ENCODE data around the gene HELB.

The HELB gene

GRCh38 chr12:66269142-66269541 is 33.2 kb upstream of the HELB start:
- no peak overlapping the region for H3K4me3 ChIP-seq (replicated peaks; ENCODE audit: low read depth, low read length)
- no peak for DNase-seq (ENCODE audit: extremely low read depth, low read depth)
- no peak for TF ChIP-seq CTCF (IDR thresholded peaks at IDR 0.05; ENCODE audit: low read depth, low read length, missing control alignments)

GRCh38 chr12:66269757-66270383 is 32.4 kb upstream of the HELB start:
- DNase-seq (ENCODE audit: extremely low read depth, low read depth) = peak; percentile 17
- TF ChIP-seq CTCF (IDR thresholded peaks at IDR 0.05; ENCODE audit: low read depth, low read length, missing control alignments) = peak; percentile 56
- H3K4me3 ChIP-seq (replicated peaks; ENCODE audit: low read depth, low read length) = no peak overlapping the region

- no peak overlapping the region for H3K4me3 ChIP-seq (replicated peaks; ENCODE audit: low read depth, low read length)
- no peak for TF ChIP-seq CTCF (IDR thresholded peaks at IDR 0.05; ENCODE audit: low read depth, low read length, missing control alignments)
- DNase-seq (ENCODE audit: extremely low read depth, low read depth) = no peak
Measured at GRCh38 chr12:66270613-66271012, 31.7 kb upstream of the HELB start.

- H3K4me3 ChIP-seq (replicated peaks; ENCODE audit: low read depth, low read length) = no peak overlapping the region
- no peak for DNase-seq (ENCODE audit: extremely low read depth, low read depth)
- TF ChIP-seq CTCF (IDR thresholded peaks at IDR 0.05; ENCODE audit: low read depth, low read length, missing control alignments) = no peak
Measured at GRCh38 chr12:66272650-66273049, 29.6 kb upstream of the HELB start.

GRCh38 chr12:66273147-66273546 is 29.1 kb upstream of the HELB start:
- DNase-seq (ENCODE audit: extremely low read depth, low read depth) = no peak
- no peak for TF ChIP-seq CTCF (IDR thresholded peaks at IDR 0.05; ENCODE audit: low read depth, low read length, missing control alignments)
- no peak overlapping the region for H3K4me3 ChIP-seq (replicated peaks; ENCODE audit: low read depth, low read length)

- no peak for TF ChIP-seq CTCF (IDR thresholded peaks at IDR 0.05; ENCODE audit: low read depth, low read length, missing control alignments)
- no peak overlapping the region for H3K4me3 ChIP-seq (replicated peaks; ENCODE audit: low read depth, low read length)
- DNase-seq (ENCODE audit: extremely low read depth, low read depth) = no peak
Measured at GRCh38 chr12:66275040-66275439, 27.3 kb upstream of the HELB start.

Data from HFF-Myc (cell line).